ENCODE measurements around the gene FGD6. TPM values are rescaled to one million over a fixed set of nuclear protein-coding genes. Genes with fewer than 3 reads are reported as not detected.
A peak's percentile ranks its signal among the peaks of the same experiment; 100 is the strongest.

FGD6 gene
- total and polyA plus RNA-seq, 12 donors: 1.2 to 33.4 (median 21.6) TPM

GRCh38 chr12:95089462-95089861 lies 127.8 kb downstream of the FGD6 start:
- TF ChIP-seq, protein P1, sequence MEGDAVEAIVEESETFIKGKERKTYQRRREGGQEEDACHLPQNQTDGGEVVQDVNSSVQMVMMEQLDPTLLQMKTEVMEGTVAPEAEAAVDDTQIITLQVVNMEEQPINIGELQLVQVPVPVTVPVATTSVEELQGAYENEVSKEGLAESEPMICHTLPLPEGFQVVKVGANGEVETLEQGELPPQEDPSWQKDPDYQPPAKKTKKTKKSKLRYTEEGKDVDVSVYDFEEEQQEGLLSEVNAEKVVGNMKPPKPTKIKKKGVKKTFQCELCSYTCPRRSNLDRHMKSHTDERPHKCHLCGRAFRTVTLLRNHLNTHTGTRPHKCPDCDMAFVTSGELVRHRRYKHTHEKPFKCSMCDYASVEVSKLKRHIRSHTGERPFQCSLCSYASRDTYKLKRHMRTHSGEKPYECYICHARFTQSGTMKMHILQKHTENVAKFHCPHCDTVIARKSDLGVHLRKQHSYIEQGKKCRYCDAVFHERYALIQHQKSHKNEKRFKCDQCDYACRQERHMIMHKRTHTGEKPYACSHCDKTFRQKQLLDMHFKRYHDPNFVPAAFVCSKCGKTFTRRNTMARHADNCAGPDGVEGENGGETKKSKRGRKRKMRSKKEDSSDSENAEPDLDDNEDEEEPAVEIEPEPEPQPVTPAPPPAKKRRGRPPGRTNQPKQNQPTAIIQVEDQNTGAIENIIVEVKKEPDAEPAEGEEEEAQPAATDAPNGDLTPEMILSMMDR (IDR thresholded peaks at IDR 0.05): no peak
- peaks cover 0 to 64% (median 13%) of the 10 kb centered on the region in 9 donors for H3K36me3 ChIP-seq
- WGBS, 2 donors: 64 to 76% methylated on average over 1 of the region's 1 CpG

DNA sequence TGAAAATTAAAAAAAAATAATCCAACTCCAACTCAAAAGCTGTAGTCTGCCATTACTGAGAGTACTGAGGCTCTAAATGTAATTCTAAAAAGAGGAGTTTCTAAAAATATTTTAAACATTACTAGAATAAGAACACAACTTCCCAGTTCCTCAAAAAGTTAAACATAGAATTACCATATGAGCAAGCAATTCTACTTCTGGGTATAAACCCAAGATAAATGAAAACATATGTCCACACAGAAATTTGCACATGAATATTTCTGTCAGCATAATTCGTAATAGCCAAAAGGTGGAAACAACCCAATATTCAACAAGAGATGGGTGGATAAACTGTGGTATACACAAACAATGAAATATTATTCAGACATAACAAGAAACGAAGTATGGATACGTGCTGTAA lies 128.9 kb downstream of the FGD6 start:
- Histone ChIP-seq H3K4me1 (peaks cover 0 to 17% (median 12%) of the 10 kb centered on the region in 9 donors), H3K27me3 (no peaks in the 10 kb centered on the region), H3K4me3 (no peak overlapping the region), H3K36me3 (peaks cover 0 to 54% (median 13%) of the 10 kb centered on the region in 9 donors), H3K27ac (no peak overlapping the region), H3K9me3 (no peaks in the 10 kb centered on the region)
- DNase-seq (no peak), ATAC-seq (no peak)
- 93 to 94% methylated on average over 3 of the region's 3 CpGs for WGBS, 2 donors
- intact Hi-C loops (cut with DNase I): no loop called here
- TF ChIP-seq, protein P1 (IDR thresholded peaks at IDR 0.05): no peak

More at GRCh38 chr12:95089462-95089861, 127.8 kb downstream of the FGD6 start:
- ATAC-seq (no peak), DNase-seq (no peak)
- intact Hi-C loops (cut with DNase I): no loop called here
- H3K27me3 ChIP-seq: no peaks in the 10 kb centered on the region
- no peak overlapping the region for H3K4me3 ChIP-seq
- H3K4me1 ChIP-seq: peaks cover 0 to 6% (median 1%) of the 10 kb centered on the region in 9 donors
- H3K27ac ChIP-seq: no peak overlapping the region
- no peaks in the 10 kb centered on the region for H3K9me3 ChIP-seq

- Histone ChIP-seq H3K27me3 (no peaks in the 10 kb centered on the region), H3K4me1 (peaks cover 0 to 21% (median 17%) of the 10 kb centered on the region in 9 donors), H3K27ac (no peak overlapping the region), H3K36me3 (peaks cover 0 to 39% (median 0%) of the 10 kb centered on the region in 9 donors), H3K4me3 (no peak overlapping the region), H3K9me3 (no peaks in the 10 kb centered on the region)
- TF ChIP-seq, protein P1 (IDR thresholded peaks at IDR 0.05): no peak
- ATAC-seq: no peak
- intact Hi-C loops (cut with DNase I): no loop called here
- DNase-seq: no peak
Observed at GRCh38 chr12:95085612-95086011, 131.7 kb downstream of the FGD6 start.

DNA sequence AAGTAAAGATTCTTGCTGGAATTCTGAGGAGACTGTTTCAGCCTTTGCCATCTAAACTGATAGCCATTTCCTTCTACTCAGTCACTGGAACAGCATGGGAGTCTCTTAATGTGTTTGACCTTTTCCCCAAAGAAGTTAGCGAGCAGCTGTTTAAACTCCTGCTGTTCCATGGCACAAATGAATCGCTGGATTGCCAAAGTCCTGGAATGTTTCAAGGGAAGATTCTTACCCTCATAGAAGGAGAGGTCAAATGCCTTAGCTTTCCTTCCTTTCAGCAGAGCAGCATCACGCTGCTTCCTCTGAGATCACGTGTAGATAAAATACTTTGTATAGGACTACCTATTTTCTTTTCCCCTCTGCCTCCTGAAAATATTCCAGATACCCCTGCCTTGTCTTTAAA lies 133.3 kb downstream of the FGD6 start:
- ATAC-seq (peak; percentile 57 to 95 (median 76)), DNase-seq (no peak)
- Histone ChIP-seq H3K9me3 (no peaks in the 10 kb centered on the region), H3K27me3 (no peaks in the 10 kb centered on the region), H3K27ac (peak overlapping the region in 9 of 10 donors; percentile 16 to 62 (median 45)), H3K36me3 (peaks cover 0 to 24% (median 0%) of the 10 kb centered on the region in 9 donors), H3K4me1 (peaks cover 0 to 21% (median 17%) of the 10 kb centered on the region in 9 donors), H3K4me3 (no peak overlapping the region)
- WGBS, 2 donors: 17 to 20% methylated on average over 4 of the region's 4 CpGs
- TF ChIP-seq, protein P1 (IDR thresholded peaks at IDR 0.05): no peak
- intact Hi-C loops (cut with DNase I): no loop called here
